CD4-positive, alpha-beta T cell (primary cell): Measurements from ENCODE around the gene BTBD9. TPM values are rescaled to one million over a fixed set of nuclear protein-coding genes. Genes with fewer than 3 reads are reported as not detected.

Experiments
- ATAC-seq: fragments of 200-7000 bp; cut with Tn5 transposase; one replicate; pipeline ENCODE4 v1.10.0; 2022; ENCODE audit warnings: mild to moderate bottlenecking; ENCODE audit not compliant: poor library complexity
- CTCF ChIA-PET: fragments of 350-600 bp; sonication (Branson Sonifier 250); formaldehyde crosslinking; loops from one replicate; lab custom pipeline; 2021; ENCODE audit warnings: antibody characterized with exemption, inconsistent platforms; lab: Charles Lee
- POLR2A ChIA-PET: fragments of 350-600 bp; sonication (Branson Sonifier 250); formaldehyde crosslinking; loops from one replicate; lab custom pipeline; 2021; ENCODE audit warnings: antibody characterized with exemption, inconsistent platforms; lab: Charles Lee
- DNase-seq, 14 experiments: peaks; one replicate each; pipeline ENCODE4 v3.0.0-alpha.2; 2013 to 2020; ENCODE audit warnings: mixed read lengths in 2 of 14
- H3K27ac ChIP-seq, 2 donors: one replicate each; pipeline versions ENCODE4 v1.5.1 to v1.7.0; 2013; ENCODE audit warnings: low read length in 2 of 2, low read depth in 1 of 2, mild to moderate bottlenecking in 1 of 2
- H3K27me3 ChIP-seq, 2 experiments: 1 replicate in 1 of 2; 2 replicates in 1 of 2; pipeline versions ENCODE4 v1.6.1 to v1.7.0; 2013; ENCODE audit warnings: low read length in 2 of 2, control low read depth in 1 of 2, mild to moderate bottlenecking in 1 of 2, moderate library complexity in 1 of 2; ENCODE audit not compliant: insufficient read depth in 2 of 2, control insufficient read depth in 1 of 2
- H3K36me3 ChIP-seq: one replicate; pipeline ENCODE4 v1.6.1; 2013; ENCODE audit warnings: low read length, control low read depth; ENCODE audit not compliant: insufficient read depth
- H3K4me1 ChIP-seq: one replicate; pipeline ENCODE4 v1.6.1; 2013; ENCODE audit warnings: low read length, control low read depth; ENCODE audit not compliant: insufficient read depth
- H3K4me3 ChIP-seq: one replicate; pipeline ENCODE4 v1.5.1; 2013; ENCODE audit warnings: mild to moderate bottlenecking, low read length, moderate library complexity
- H3K9me3 ChIP-seq, 2 experiments: 1 replicate in 1 of 2; 2 replicates in 1 of 2; pipeline versions ENCODE4 v1.6.1 to v1.7.0; 2013; ENCODE audit warnings: low read length in 2 of 2, mild to moderate bottlenecking in 2 of 2, control low read depth in 1 of 2, moderate library complexity in 1 of 2; ENCODE audit not compliant: control insufficient read depth in 1 of 2, insufficient read depth in 1 of 2
- H3K27ac Mint-ChIP-seq: one replicate; pipeline ENCODE4 v1.8.0; 2020; ENCODE audit warnings: mixed read lengths
- H3K27me3 Mint-ChIP-seq: one replicate; pipeline ENCODE4 v1.8.0; 2021; ENCODE audit warnings: mixed read lengths
- H3K36me3 Mint-ChIP-seq: one replicate; pipeline ENCODE4 v1.8.0; 2021; ENCODE audit warnings: low read depth, mixed read lengths
- H3K4me1 Mint-ChIP-seq: one replicate; pipeline ENCODE4 v1.8.0; 2021; ENCODE audit warnings: low read depth, mixed read lengths
- H3K4me3 Mint-ChIP-seq: one replicate; pipeline ENCODE4 v1.8.0; 2020; ENCODE audit warnings: mild to moderate bottlenecking, mixed read lengths
- H3K9me3 Mint-ChIP-seq: one replicate; pipeline ENCODE4 v1.8.0; 2020; ENCODE audit warnings: mixed read lengths
- CTCF ChIP-seq: fragments of 200-600 bp; IDR thresholded peaks from one replicate; pipeline ENCODE4 v1.8.0; 2022; ENCODE audit warnings: antibody characterized with exemption, mild to moderate bottlenecking
- intact Hi-C, 2 experiments: fragments of 100-400 bp; cut with DNase I in 1 of 2; cut with micrococcal nuclease in 1 of 2; formaldehyde crosslinking; loops; one replicate each; pipeline versions ENCODE4 v1.15.1 to v1.9.0; 2023 to 2025; cut with DNase I, micrococcal nuclease
- total RNA-seq, 174 experiments: library from RNA in 2 of 174; stranded (reverse) in 2 of 174; gene quantifications; one replicate each; pipeline ENCODE4 v1.2.3 and lab custom pipeline; 2021 to 2026

The BTBD9 gene
- total RNA-seq, 2 experiments from 2014 or later, result 58.7 to 59.3 TPM

GRCh38 chr6:38259736-38260135 lies 380.0 kb downstream of the BTBD9 start:
- Mint-ChIP-seq H3K9me3 (no peaks in the 10 kb centered on the region), H3K4me3 (no peak overlapping the region), H3K4me1 (peaks cover 4% of the 10 kb centered on the region), H3K27me3 (no peaks in the 10 kb centered on the region), H3K27ac (no peak overlapping the region), H3K36me3 (peaks cover 54% of the 10 kb centered on the region)
- H3K4me3 ChIP-seq, result no peak overlapping the region
- no peaks in the 10 kb centered on the region for H3K27me3 ChIP-seq
- no peaks in the 10 kb centered on the region for H3K9me3 ChIP-seq
- ATAC-seq, result no peak
- no peak for TF ChIP-seq CTCF
- H3K36me3 ChIP-seq, result peaks cover 24% of the 10 kb centered on the region
- DNase-seq, result no peak
- H3K4me1 ChIP-seq, result no peaks in the 10 kb centered on the region
- ChIA-PET CTCF (no interaction called here), POLR2A (no interaction called here)
- H3K27ac ChIP-seq, result no peak overlapping the region
- intact Hi-C loops, result no loop called here

GRCh38 chr6:38248500-38249234 lies 391.1 kb downstream of the BTBD9 start:
- no peaks in the 10 kb centered on the region for H3K27me3 ChIP-seq
- no peaks in the 10 kb centered on the region for H3K4me1 Mint-ChIP-seq
- H3K4me3 ChIP-seq, result no peak overlapping the region
- H3K27ac Mint-ChIP-seq, result no peak overlapping the region
- ChIA-PET POLR2A (no interaction called here), CTCF (interaction anchor here (1.3 kb wide), 1 partner anchor 13 kb away, joined by 3 read pairs; no protein-coding TSS in a partner anchor)
- peaks cover 51% of the 10 kb centered on the region for H3K36me3 Mint-ChIP-seq
- DNase-seq, result no peak
- H3K4me3 Mint-ChIP-seq, result no peak overlapping the region
- H3K36me3 ChIP-seq, result peaks cover under 1% of the 10 kb centered on the region
- no peak for ATAC-seq
- no peaks in the 10 kb centered on the region for H3K27me3 Mint-ChIP-seq
- TF ChIP-seq CTCF, result no peak
- no peaks in the 10 kb centered on the region for H3K9me3 Mint-ChIP-seq
- H3K4me1 ChIP-seq, result no peaks in the 10 kb centered on the region
- H3K27ac ChIP-seq, result no peak overlapping the region
- H3K9me3 ChIP-seq, result no peaks in the 10 kb centered on the region
- intact Hi-C loops, result no loop called here

GRCh38 chr6:38245295-38245694 lies 394.4 kb downstream of the BTBD9 start:
- H3K4me3 ChIP-seq, result no peak overlapping the region
- H3K27ac Mint-ChIP-seq, result no peak overlapping the region
- CTCF ChIA-PET, result interaction anchor here (0.6 kb wide), 1 partner anchor 403 kb away, joined by 3 read pairs; no protein-coding TSS in a partner anchor
- H3K4me3 Mint-ChIP-seq, result no peak overlapping the region
- peaks cover 60% of the 10 kb centered on the region for H3K36me3 Mint-ChIP-seq
- no peak for DNase-seq
- H3K27me3 Mint-ChIP-seq, result no peaks in the 10 kb centered on the region
- H3K36me3 ChIP-seq, result peaks cover 3% of the 10 kb centered on the region
- no peak for ATAC-seq
- POLR2A ChIA-PET, result no interaction called here
- no peaks in the 10 kb centered on the region for H3K4me1 Mint-ChIP-seq
- TF ChIP-seq CTCF, result no peak
- H3K27me3 ChIP-seq, result no peaks in the 10 kb centered on the region
- intact Hi-C loops, result no loop called here
- no peaks in the 10 kb centered on the region for H3K4me1 ChIP-seq
- no peaks in the 10 kb centered on the region for H3K9me3 ChIP-seq
- no peaks in the 10 kb centered on the region for H3K9me3 Mint-ChIP-seq
- no peak overlapping the region for H3K27ac ChIP-seq
